K562 (cell line): ENCODE measurements around the gene NOCT. TPM values are rescaled to one million over a fixed set of nuclear protein-coding genes. Genes with fewer than 3 reads are reported as not detected.

ENCODE experiments used
- ATAC-seq: fragments of 200-7000 bp; cut with Tn5 transposase; 3 replicates; pipeline ENCODE4 v1.9.1; 2020; ENCODE audit warnings: moderate library complexity
- BruUV-seq: library from RNA; stranded (reverse); fragments of 400-500 nt; replicated peaks from 2 replicates; lab custom pipeline; 2021; lab: Mats Ljungman, UMichigan
- CTCF ChIA-PET: fragments of 300-600 bp; formaldehyde crosslinking; extraction: SDS; loops from one replicate; lab custom pipeline; 2021; ENCODE audit warnings: low intra/inter-chr PET ratio; lab: Yijun Ruan, JAX
- POLR2A ChIA-PET: fragments of 300-600, 350-650 bp; sonication (Branson Sonifier 250); formaldehyde crosslinking; extraction: SDS; loops from one replicate; lab custom pipeline; 2021; ENCODE audit warnings: antibody characterized with exemption, inconsistent platforms; lab: Yijun Ruan, JAX
- DNase-seq, 4 experiments: peaks; one replicate each; pipeline versions ENCODE4 v3.0.0 to v3.0.0-alpha.2; 2011 to 2018; ENCODE audit warnings: low spot score in 3 of 4, mixed read lengths in 3 of 4; ENCODE audit errors: extremely low read depth in 1 of 4
- FAIRE-seq: peaks from 2 replicates; lab custom pipeline; 2011; peaks lifted over from hg19 to GRCh38; lab: Jason Lieb, UNC
- H2AFZ ChIP-seq: 2 replicates; pipeline ENCODE4 v1.6.0; 2011; ENCODE audit warnings: low read depth, low read length, control low read depth, inconsistent platforms
- H3K27ac ChIP-seq: fragments of 200-600 bp; 3 replicates; pipeline ENCODE4 v1.8.0; 2011; ENCODE audit warnings: low read depth, mild to moderate bottlenecking, control low read depth, inconsistent platforms, low read length, moderate library complexity, mixed read lengths; ENCODE audit errors: extremely low read depth
- H3K27me3 ChIP-seq, 2 experiments: fragments of 300-600 bp in 1 of 2; 2 replicates in 1 of 2; 3 replicates in 1 of 2; pipeline versions ENCODE4 v1.6.0 to v1.8.0; 2011; ENCODE audit warnings: inconsistent platforms in 2 of 2, low read length in 2 of 2, mild to moderate bottlenecking in 1 of 2, mixed read lengths in 1 of 2, moderate library complexity in 1 of 2; ENCODE audit not compliant: control insufficient read depth in 2 of 2, insufficient read depth in 2 of 2
- H3K36me3 ChIP-seq: fragments of 300-600 bp; 3 replicates; pipeline ENCODE4 v1.8.0; 2011; ENCODE audit warnings: mild to moderate bottlenecking, low read length, inconsistent platforms; ENCODE audit not compliant: control insufficient read depth, insufficient read depth
- H3K4me1 ChIP-seq, 2 experiments: fragments of 200-600 bp in 1 of 2; replicated peaks in 1 of 2; 2 replicates in 1 of 2; 3 replicates in 1 of 2; pipeline versions ENCODE4 v1.5.1 to v1.8.0; 2011; ENCODE audit warnings: inconsistent platforms in 2 of 2, low read length in 2 of 2, mild to moderate bottlenecking in 1 of 2, mixed read lengths in 1 of 2, moderate library complexity in 1 of 2; ENCODE audit not compliant: control insufficient read depth in 2 of 2, insufficient read depth in 2 of 2
- H3K4me2 ChIP-seq: 2 replicates; pipeline ENCODE4 v1.6.1; 2011; ENCODE audit warnings: low read length, control low read depth, inconsistent platforms, mixed read lengths; ENCODE audit not compliant: insufficient read depth
- H3K4me3 ChIP-seq: fragments of 200-600 bp; sonication (generic), shearing (Covaris generic); 2 replicates; pipeline ENCODE4 v1.5.1; 2016; ENCODE audit warnings: control low read depth, inconsistent platforms
- H3K79me2 ChIP-seq: fragments of 200-600 bp; 3 replicates; pipeline ENCODE4 v1.8.0; 2011; ENCODE audit warnings: low read length, inconsistent platforms; ENCODE audit not compliant: control insufficient read depth, insufficient read depth
- H3K9ac ChIP-seq, 2 experiments: 2 replicates each; pipeline versions ENCODE4 v1.6.0 to v1.6.1; 2011; ENCODE audit warnings: low read depth in 2 of 2, low read length in 2 of 2, control low read depth in 1 of 2, inconsistent platforms in 1 of 2, mild to moderate bottlenecking in 1 of 2, mixed read lengths in 1 of 2; ENCODE audit not compliant: insufficient read depth in 1 of 2
- H3K9me1 ChIP-seq: one replicate; pipeline ENCODE4 v1.6.0; 2011; ENCODE audit warnings: inconsistent platforms, mild to moderate bottlenecking, low read length, moderate library complexity; ENCODE audit not compliant: control insufficient read depth, insufficient read depth
- H3K9me3 ChIP-seq: replicated peaks from 2 replicates; pipeline ENCODE4 v1.5.1; 2011; ENCODE audit warnings: low read depth, low read length, inconsistent platforms; ENCODE audit not compliant: control insufficient read depth, insufficient read depth
- H4K20me1 ChIP-seq: replicated peaks from 2 replicates; pipeline ENCODE4 v1.6.1; 2011; ENCODE audit warnings: low read length, inconsistent platforms, mixed read lengths; ENCODE audit not compliant: control insufficient read depth, insufficient read depth
- ETS2 ChIP-seq: IDR thresholded peaks from 2 replicates; pipeline ENCODE4 v1.6.1; 2016; ENCODE audit warnings: borderline replicate concordance, missing genetic modification characterization, mild to moderate bottlenecking, moderate library complexity, missing compliant biosample characterization; ENCODE audit not compliant: poor library complexity, severe bottlenecking
- GABPB1 ChIP-seq: sonication (generic); formaldehyde crosslinking; IDR thresholded peaks from 2 replicates; pipeline ENCODE4 v1.8.0; 2022; ENCODE audit warnings: mild to moderate bottlenecking, missing genetic modification reagents
- KDM5B ChIP-seq: fragments of 200-600 bp; sonication (generic); IDR thresholded peaks from 2 replicates; pipeline ENCODE4 v1.6.1; 2012; ENCODE audit warnings: low read depth, mild to moderate bottlenecking, moderate library complexity, low read length, control low read depth, inconsistent platforms; ENCODE audit not compliant: insufficient replicate concordance
- LCOR ChIP-seq: sonication (generic); formaldehyde crosslinking; IDR thresholded peaks from 2 replicates; pipeline ENCODE4 v1.8.0; 2022; ENCODE audit warnings: mild to moderate bottlenecking, missing genetic modification reagents
- NCOA4 ChIP-seq: fragments of 450-650 bp; IDR thresholded peaks from 2 replicates; pipeline ENCODE4 v1.6.1; 2018; ENCODE audit warnings: mild to moderate bottlenecking; ENCODE audit not compliant: partially characterized antibody
- NFYB ChIP-seq: IDR thresholded peaks from 2 replicates; pipeline ENCODE4 v1.6.1; 2011; ENCODE audit warnings: mild to moderate bottlenecking, moderate library complexity; ENCODE audit not compliant: insufficient read length; ENCODE audit errors: extremely low read depth
- NR3C1 ChIP-seq: sonication (generic); formaldehyde crosslinking; IDR thresholded peaks from 2 replicates; pipeline ENCODE4 v1.8.1; 2022; ENCODE audit warnings: missing genetic modification reagents
- RBM22 ChIP-seq: fragments of 200-400 bp; formaldehyde crosslinking; IDR thresholded peaks from 2 replicates; pipeline ENCODE4 v1.6.1; 2018; ENCODE audit warnings: low read length, low read depth; ENCODE audit not compliant: poor library complexity, severe bottlenecking
- SMARCB1 ChIP-seq: IDR thresholded peaks from 2 replicates; pipeline ENCODE4 v1.6.1; 2011; ENCODE audit warnings: improper control_type of control experiment, low read depth; ENCODE audit not compliant: insufficient read length
- SMARCC2 ChIP-seq: fragments of 450-650 bp; IDR thresholded peaks from 2 replicates; pipeline ENCODE4 v1.6.1; 2017; ENCODE audit warnings: antibody characterized with exemption, moderate library complexity, mild to moderate bottlenecking, low read depth
- SRSF9 ChIP-seq: fragments of 200-400 bp; formaldehyde crosslinking; IDR thresholded peaks from 2 replicates; pipeline ENCODE4 v1.6.1; 2017; ENCODE audit warnings: low read depth, low read length, borderline replicate concordance
- USF2 ChIP-seq: sonication (generic); formaldehyde crosslinking; IDR thresholded peaks from 2 replicates; pipeline ENCODE4 v1.5.0; 2020; ENCODE audit warnings: missing genetic modification reagents
- ZNF232 ChIP-seq: sonication (generic); formaldehyde crosslinking; IDR thresholded peaks from 2 replicates; pipeline ENCODE4 v1.8.0; 2022; ENCODE audit warnings: mild to moderate bottlenecking, missing genetic modification reagents
- ZNF57 ChIP-seq: fragments of 450-650 bp; formaldehyde crosslinking; IDR thresholded peaks from 2 replicates; pipeline ENCODE4 v1.4.0; 2020; ENCODE audit warnings: mild to moderate bottlenecking, moderate library complexity
- WGBS: fragments of 100-300 bp; shearing (Covaris generic); methylation state at CpG from one replicate; pipeline ENCODE4 v1.1.6; 2016; ENCODE audit warnings: low coverage, mixed read lengths; ENCODE audit not compliant: insufficient coverage; ENCODE audit errors: missing lambda C conversion rate; 5-methylcytosine and 5-hydroxymethylcytosine counted together
- in situ Hi-C: fragments of 300-500 bp; cut with MboI; formaldehyde crosslinking; loops from 4 replicates; pipeline ENCODE4 v1.15.0; 2018; ENCODE audit warnings: inconsistent platforms, mixed read lengths
- intact Hi-C: fragments of 100-400 bp; cut with micrococcal nuclease; formaldehyde crosslinking; loops from 2 replicates; pipeline ENCODE4 v1.14.2; 2022
- polyA plus RNA-seq, 8 experiments: library from polyadenylated mRNA; depleted of rRNA in 4 of 8; stranded (reverse) in 5 of 8; unstranded in 3 of 8; fragments of >200 nt; fragmentation: Nextera tagmentation in 2 of 8; fragmentation: Illumina TruSeq in 1 of 8; extraction: Ambion mirVana in 2 of 8; extraction: Trizol in 1 of 8; gene quantifications; 2 replicates each; pipeline versions ENCODE4 v1.2.1 to v1.2.3, GENCODE V29; 2011 to 2014; ENCODE audit warnings: inconsistent platforms in 1 of 8, missing spikeins in 1 of 8
- total RNA-seq, 7 experiments: library from RNA; depleted of rRNA in 6 of 7; stranded (reverse); fragments of >200 nt in 6 of 7; fragmentation: Illumina TruSeq in 2 of 7; extraction: Trizol in 2 of 7; gene quantifications; 2 replicates each; pipeline versions ENCODE4 v1.2.1 to v1.2.3, GENCODE V29; 2011 to 2021; ENCODE audit warnings: low replicate concordance in 1 of 7
- TF ChIP-seq, protein P1 (sequence below): fragments of 250-450 bp; sonication (Bioruptor Pico); IDR thresholded peaks from 2 replicates; pipeline ENCODE4 v1.5.0; 2022; ENCODE audit warnings: mild to moderate bottlenecking

The NOCT gene
- total and polyA plus RNA-seq, 9 of the 15 experiments (the other 6 are each of a cell fraction or from before 2014, with no cell fraction given): 1.3 to 20.2 (median 11.1) TPM

DNA sequence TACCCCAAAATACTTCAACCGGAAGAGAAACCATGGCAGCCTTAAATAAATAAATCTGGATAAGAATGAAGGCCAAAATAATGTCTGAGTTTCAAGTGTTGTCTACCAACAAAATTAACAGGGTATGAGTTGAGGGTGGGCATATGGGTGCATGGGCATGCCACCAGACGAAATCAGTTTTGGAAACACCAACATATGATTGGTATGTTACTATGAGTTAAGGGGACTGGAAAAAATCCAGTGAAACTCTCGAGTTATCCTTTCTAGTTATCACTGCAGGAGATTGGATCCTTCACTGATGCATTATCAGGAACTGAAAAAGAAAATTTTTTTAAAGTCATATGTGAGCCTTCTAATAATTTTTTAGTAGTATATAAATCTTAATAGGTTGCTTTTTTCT is 32.4 kb downstream of the NOCT start (continued):
- TF ChIP-seq SRSF9 (no peak), GABPB1 (CRISPR knock-in tag) (no peak), KDM5B (no peak), RBM22 (no peak), USF2 (no peak), NR3C1 (CRISPR knock-in tag) (no peak)
- TF ChIP-seq, protein P1, sequence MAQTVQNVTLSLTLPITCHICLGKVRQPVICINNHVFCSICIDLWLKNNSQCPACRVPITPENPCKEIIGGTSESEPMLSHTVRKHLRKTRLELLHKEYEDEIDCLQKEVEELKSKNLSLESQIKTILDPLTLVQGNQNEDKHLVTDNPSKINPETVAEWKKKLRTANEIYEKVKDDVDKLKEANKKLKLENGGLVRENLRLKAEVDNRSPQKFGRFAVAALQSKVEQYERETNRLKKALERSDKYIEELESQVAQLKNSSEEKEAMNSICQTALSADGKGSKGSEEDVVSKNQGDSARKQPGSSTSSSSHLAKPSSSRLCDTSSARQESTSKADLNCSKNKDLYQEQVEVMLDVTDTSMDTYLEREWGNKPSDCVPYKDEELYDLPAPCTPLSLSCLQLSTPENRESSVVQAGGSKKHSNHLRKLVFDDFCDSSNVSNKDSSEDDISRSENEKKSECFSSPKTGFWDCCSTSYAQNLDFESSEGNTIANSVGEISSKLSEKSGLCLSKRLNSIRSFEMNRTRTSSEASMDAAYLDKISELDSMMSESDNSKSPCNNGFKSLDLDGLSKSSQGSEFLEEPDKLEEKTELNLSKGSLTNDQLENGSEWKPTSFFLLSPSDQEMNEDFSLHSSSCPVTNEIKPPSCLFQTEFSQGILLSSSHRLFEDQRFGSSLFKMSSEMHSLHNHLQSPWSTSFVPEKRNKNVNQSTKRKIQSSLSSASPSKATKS (CRISPR knock-in tag): no peak

DNA sequence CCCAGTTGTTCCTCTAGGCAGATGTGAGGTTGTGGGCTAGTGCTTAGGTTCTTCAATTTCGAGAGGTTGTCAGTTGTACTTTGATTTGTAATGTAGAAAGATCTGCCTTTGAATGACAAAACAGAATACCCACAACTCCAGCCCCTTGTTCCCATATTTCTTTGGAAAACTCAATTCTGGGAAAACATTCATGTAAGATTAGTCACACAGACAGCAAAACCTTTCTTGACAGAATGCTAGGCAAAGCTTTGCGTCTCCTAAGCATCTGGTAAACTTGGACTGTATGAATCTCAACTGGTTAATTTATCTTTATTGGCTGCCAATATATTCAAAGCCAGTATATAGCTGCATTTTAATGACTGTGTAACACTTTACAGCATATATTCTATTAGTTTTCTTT is 34.9 kb downstream of the NOCT start:
- 88% methylated on average over 2 of the region's 2 CpGs for WGBS
- peaks cover 80% of the 10 kb centered on the region for H3K36me3 ChIP-seq
- TF ChIP-seq RBM22: peak; percentile 15
- TF ChIP-seq LCOR (CRISPR knock-in tag): no peak
- TF ChIP-seq SMARCC2: no peak
- TF ChIP-seq ZNF232 (CRISPR knock-in tag): no peak
- no peak for TF ChIP-seq NFYB
- no peak for TF ChIP-seq ETS2 (tag)
- no peak for TF ChIP-seq ZNF57 (CRISPR knock-in tag)
- no peak for TF ChIP-seq SMARCB1
- no peak for TF ChIP-seq NCOA4
- TF ChIP-seq, all 486 proteins: peak for 1
- H2AFZ ChIP-seq: no peak overlapping the region
- ATAC-seq (no peak), DNase-seq (no peak), FAIRE-seq (no peak)
- H4K20me1 ChIP-seq: 0 out of 2 replicates have a peak, but pooled peaks cover 3% of the 10 kb centered on the region
- peaks cover 25% of the 10 kb centered on the region; the same call in 2 of the 3 replicates for H3K79me2 ChIP-seq
- intact Hi-C loops: no loop called here
- POLR2A ChIA-PET: interaction anchor here (0.5 to 0.6 kb wide), 2 partner anchors 20 to 35 kb away, joined by 3 to 4 read pairs; partner anchors contain the start of gene NOCT
- no peaks in the 10 kb centered on the region for H3K9me3 ChIP-seq
- in situ Hi-C loops: no loop called here
- CTCF ChIA-PET: no interaction called here
- no peak overlapping the region for H3K27ac ChIP-seq
- H3K27me3 ChIP-seq: no peaks in the 10 kb centered on the region
- H3K4me1 ChIP-seq: no peaks in the 10 kb centered on the region
- H3K9ac ChIP-seq: no peak overlapping the region
- no peak overlapping the region for H3K4me3 ChIP-seq
- H3K9me1 ChIP-seq: no peaks in the 10 kb centered on the region
- no TSS peak for BruUV-seq
- H3K4me2 ChIP-seq: no peak overlapping the region
